Ascending aorta (tissue), 2 donors: ENCODE measurements around the gene SEBOX. TPM values are rescaled to one million over a fixed set of nuclear protein-coding genes. Genes with fewer than 3 reads are reported as not detected.

Source experiments
- DNase-seq, 2 donors: peaks; one replicate each; pipeline ENCODE4 v3.0.0-alpha.2; 2019; ENCODE audit warnings: low spot score in 2 of 2
- H3K27ac ChIP-seq, 2 donors: fragments of 200-600 bp; sonication (generic); one replicate each; pipeline ENCODE4 v1.5.1; 2016 to 2017; ENCODE audit warnings: mild to moderate bottlenecking in 1 of 2
- H3K27me3 ChIP-seq: fragments of 200-600 bp; sonication (generic); one replicate; pipeline ENCODE4 v1.5.1; 2017
- H3K36me3 ChIP-seq, 2 donors: fragments of 200-600 bp; sonication (generic); one replicate each; pipeline ENCODE4 v1.5.1; 2016
- H3K4me1 ChIP-seq, 2 donors: fragments of 200-600 bp; sonication (generic); one replicate each; pipeline ENCODE4 v1.5.1; 2016 to 2017; ENCODE audit warnings: mild to moderate bottlenecking in 1 of 2
- H3K4me3 ChIP-seq, 2 donors: fragments of 200-600 bp; sonication (generic); one replicate each; pipeline ENCODE4 v1.5.1; 2016 to 2017; ENCODE audit warnings: mild to moderate bottlenecking in 1 of 2
- H3K9me3 ChIP-seq, 2 donors: fragments of 200-600 bp; sonication (generic); one replicate each; pipeline ENCODE4 v1.5.1; 2016
- CTCF ChIP-seq, 3 experiments: fragments of 200-600 bp in 2 of 3; fragments of 450-650 bp in 1 of 3; sonication (generic) in 2 of 3; IDR thresholded peaks; one replicate each; pipeline ENCODE4 v1.5.1; 2016 to 2019; ENCODE audit warnings: antibody characterized with exemption in 3 of 3, mild to moderate bottlenecking in 1 of 3, moderate library complexity in 1 of 3
- intact Hi-C: fragments of 100-400 bp; cut with DNase I; formaldehyde crosslinking; loops from one replicate; pipeline ENCODE4 v1.15.1; 2023
- total RNA-seq: library from RNA; depleted of rRNA; stranded (reverse); fragments of >200 nt; gene quantifications from one replicate; pipeline ENCODE4 v1.1.0, GENCODE V29; 2016

The SEBOX gene
- total RNA-seq, 1 donor from 2014 or later: not detected

- peak overlapping the region; percentile 77 to 79 for H3K4me3 ChIP-seq
- H3K27ac ChIP-seq: no peak overlapping the region
- H3K4me1 ChIP-seq: peaks cover 9 to 11% of the 10 kb centered on the region in 2 donors
- intact Hi-C loops: loop anchor here (5.0 kb wide), 1 partner anchor 311 kb away; the partner anchor contains the start of genes RAB34 and RPL23A
- no peak for DNase-seq
- H3K36me3 ChIP-seq: peaks cover 0 to 5% of the 10 kb centered on the region in 2 donors
- no peak for TF ChIP-seq CTCF (IDR thresholded peaks at IDR 0.05)
- H3K9me3 ChIP-seq: no peaks in the 10 kb centered on the region
- no peaks in the 10 kb centered on the region for H3K27me3 ChIP-seq
Measured at GRCh38 chr17:28406473-28406814, 41.4 kb upstream of the SEBOX start.

GRCh38 chr17:28405632-28406472 is 40.9 kb upstream of the SEBOX start, which contains the start of gene SLC46A1:
TSS of gene SLC46A1 (minus strand) at chr17:28406212. CDS start at chr17:28406114, 98 bp downstream.
- Histone ChIP-seq H3K4me3 (peak within 1 kb of the TSS; percentile 77 to 79), H3K36me3 (peaks cover 0 to 5% of the 10 kb centered on the region in 2 donors), H3K4me1 (peaks cover 9 to 11% of the 10 kb centered on the region in 2 donors), H3K27me3 (no peaks in the 10 kb centered on the region), H3K27ac (peak within 1 kb of the TSS; percentile 52 to 54), H3K9me3 (no peaks in the 10 kb centered on the region)
- intact Hi-C loops: loop anchor here (5.0 kb wide), 1 partner anchor 311 kb away; the partner anchor contains the start of genes RAB34 and RPL23A
- no peak for TF ChIP-seq CTCF (IDR thresholded peaks at IDR 0.05)
- peak in 1 of 2 donors; percentile 74 for DNase-seq

- H3K4me1 ChIP-seq: peaks cover 9 to 11% of the 10 kb centered on the region in 2 donors
- peak in 1 of 2 donors; percentile 63 for DNase-seq
- peaks cover 0 to 12% of the 10 kb centered on the region in 2 donors for H3K36me3 ChIP-seq
- no peaks in the 10 kb centered on the region for H3K9me3 ChIP-seq
- intact Hi-C loops: loop anchor here (5.0 kb wide), 1 partner anchor 312 kb away; the partner anchor contains the start of genes RAB34 and RPL23A
- peak overlapping the region; percentile 52 to 54 for H3K27ac ChIP-seq
- peak overlapping the region; percentile 77 to 79 for H3K4me3 ChIP-seq
- no peak for TF ChIP-seq CTCF (IDR thresholded peaks at IDR 0.05)
- no peaks in the 10 kb centered on the region for H3K27me3 ChIP-seq
Measured at GRCh38 chr17:28404812-28405570, 40.0 kb upstream of the SEBOX start.

GRCh38 chr17:28404461-28404811 is 39.4 kb upstream of the SEBOX start:
- peak in 1 of 2 donors; percentile 52 for DNase-seq
- Histone ChIP-seq H3K4me3 (peak overlapping the region; percentile 77 to 79), H3K36me3 (peaks cover 2 to 12% of the 10 kb centered on the region in 2 donors), H3K9me3 (no peaks in the 10 kb centered on the region), H3K27me3 (no peaks in the 10 kb centered on the region), H3K27ac (peak overlapping the region; percentile 52 to 54), H3K4me1 (peaks cover 9 to 11% of the 10 kb centered on the region in 2 donors)
- intact Hi-C loops: no loop called here
- TF ChIP-seq CTCF (IDR thresholded peaks at IDR 0.05): no peak

GRCh38 chr17:28404007-28404406 is 39.0 kb upstream of the SEBOX start:
- H3K9me3 ChIP-seq: no peaks in the 10 kb centered on the region
- H3K27me3 ChIP-seq: no peaks in the 10 kb centered on the region
- intact Hi-C loops: no loop called here
- peak in 1 of 2 donors; percentile 8 for DNase-seq
- H3K36me3 ChIP-seq: peaks cover 6 to 14% of the 10 kb centered on the region in 2 donors
- H3K4me1 ChIP-seq: peaks cover 9 to 11% of the 10 kb centered on the region in 2 donors
- H3K27ac ChIP-seq: no peak overlapping the region
- no peak for TF ChIP-seq CTCF (IDR thresholded peaks at IDR 0.05)
- H3K4me3 ChIP-seq: peak overlapping the region in 1 of 2 donors; percentile 77
